Left lung (tissue), 10 donors: ENCODE measurements around the gene FBXO5. TPM values are rescaled to one million over a fixed set of nuclear protein-coding genes. Genes with fewer than 3 reads are reported as not detected.

Experiments used
- ATAC-seq: fragments of 200-7000 bp; cut with Tn5 transposase; one replicate; pipeline ENCODE4 v1.9.1; 2020; ENCODE audit warnings: moderate library complexity
- DNase-seq, 4 donors: peaks; one replicate each; pipeline ENCODE4 v3.0.0-alpha.2; 2013 to 2020
- H3K27ac ChIP-seq, 2 donors: fragments of 200-600 bp; sonication (generic) in 1 of 2; one replicate each; pipeline versions ENCODE4 v1.5.0 to v1.8.0; 2020 to 2021
- H3K27me3 ChIP-seq, 2 donors: fragments of 200-600 bp; sonication (generic) in 1 of 2; one replicate each; pipeline versions ENCODE4 v1.5.0 to v1.8.0; 2020 to 2021
- H3K36me3 ChIP-seq, 2 donors: fragments of 200-600 bp; sonication (generic) in 1 of 2; one replicate each; pipeline versions ENCODE4 v1.5.0 to v1.8.0; 2020 to 2021
- H3K4me1 ChIP-seq, 2 donors: fragments of 200-600 bp; one replicate each; pipeline ENCODE4 v1.8.0; 2021
- H3K4me3 ChIP-seq, 2 donors: fragments of 200-600 bp; sonication (generic) in 1 of 2; one replicate each; pipeline versions ENCODE4 v1.5.0 to v1.8.0; 2020 to 2021; ENCODE audit warnings: mild to moderate bottlenecking in 1 of 2
- H3K9me3 ChIP-seq, 2 donors: fragments of 200-600 bp; sonication (generic) in 1 of 2; one replicate each; pipeline versions ENCODE4 v1.5.0 to v1.8.0; 2020 to 2021
- intact Hi-C, 2 donors: fragments of 100-400 bp; cut with DNase I; formaldehyde crosslinking; loops; one replicate each; pipeline versions ENCODE4 v1.11.2 to v1.14.2; 2022
- polyA plus RNA-seq, 6 donors: library from polyadenylated mRNA; unstranded; fragments of 120-200 nt; gene quantifications; one replicate each; pipeline ENCODE4 v1.2.1, GENCODE V29; 2013; ENCODE audit not compliant: insufficient read length in 6 of 6
- total RNA-seq, 2 donors: library from RNA; stranded (reverse); fragmentation: NEBNext Ultra II Directional; extraction: Animal tissue kit (Norgen Biotek cat#: 25700); gene quantifications; one replicate each; pipeline ENCODE4 v1.2.1, GENCODE V29; 2021
- TF ChIP-seq, protein P1 (sequence below), 2 donors: fragments of 200-600 bp; sonication (generic) in 1 of 2; IDR thresholded peaks; one replicate each; pipeline versions ENCODE4 v1.5.0 to v1.8.0; 2021; ENCODE audit warnings: antibody characterized with exemption in 2 of 2
- donor health status: DM: no; HTN: yes; CAD: no.
- donor health status: DM: no; HTN: no; CAD: no.

The FBXO5 gene
- total and polyA plus RNA-seq, 8 donors = 6.4 to 38.2 (median 25.0) TPM

DNA sequence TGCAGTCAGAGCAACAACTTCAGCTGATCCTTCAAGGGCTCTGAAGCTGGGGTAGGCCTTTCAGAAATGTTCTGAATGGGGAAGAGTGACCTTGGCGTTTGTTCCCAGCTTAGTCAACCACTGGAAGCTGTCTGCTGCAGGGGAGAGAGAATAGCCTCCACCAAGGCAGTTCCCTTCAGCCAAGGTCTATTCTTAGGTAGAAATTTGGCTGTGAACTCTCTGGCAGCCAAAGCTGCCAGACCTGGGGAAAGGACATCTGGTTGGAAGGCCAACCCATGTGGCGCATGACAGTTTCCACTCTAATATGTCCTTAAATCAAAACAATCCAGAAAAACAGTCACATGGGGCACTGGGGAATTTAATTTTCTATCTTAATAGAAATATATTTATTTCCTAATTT is 60.1 kb downstream of the FBXO5 start:
- ATAC-seq = no peak
- TF ChIP-seq, protein P1, sequence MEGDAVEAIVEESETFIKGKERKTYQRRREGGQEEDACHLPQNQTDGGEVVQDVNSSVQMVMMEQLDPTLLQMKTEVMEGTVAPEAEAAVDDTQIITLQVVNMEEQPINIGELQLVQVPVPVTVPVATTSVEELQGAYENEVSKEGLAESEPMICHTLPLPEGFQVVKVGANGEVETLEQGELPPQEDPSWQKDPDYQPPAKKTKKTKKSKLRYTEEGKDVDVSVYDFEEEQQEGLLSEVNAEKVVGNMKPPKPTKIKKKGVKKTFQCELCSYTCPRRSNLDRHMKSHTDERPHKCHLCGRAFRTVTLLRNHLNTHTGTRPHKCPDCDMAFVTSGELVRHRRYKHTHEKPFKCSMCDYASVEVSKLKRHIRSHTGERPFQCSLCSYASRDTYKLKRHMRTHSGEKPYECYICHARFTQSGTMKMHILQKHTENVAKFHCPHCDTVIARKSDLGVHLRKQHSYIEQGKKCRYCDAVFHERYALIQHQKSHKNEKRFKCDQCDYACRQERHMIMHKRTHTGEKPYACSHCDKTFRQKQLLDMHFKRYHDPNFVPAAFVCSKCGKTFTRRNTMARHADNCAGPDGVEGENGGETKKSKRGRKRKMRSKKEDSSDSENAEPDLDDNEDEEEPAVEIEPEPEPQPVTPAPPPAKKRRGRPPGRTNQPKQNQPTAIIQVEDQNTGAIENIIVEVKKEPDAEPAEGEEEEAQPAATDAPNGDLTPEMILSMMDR (IDR thresholded peaks at IDR 0.05) = no peak

More for the DNA sequence above, 60.1 kb downstream of the FBXO5 start:
- Histone ChIP-seq H3K27ac (no peak overlapping the region), H3K4me1 (no peaks in the 10 kb centered on the region), H3K9me3 (no peaks in the 10 kb centered on the region), H3K4me3 (no peak overlapping the region), H3K27me3 (no peaks in the 10 kb centered on the region), H3K36me3 (no peaks in the 10 kb centered on the region)
- intact Hi-C loops = no loop called here
- DNase-seq = no peak

Other genes with a start within 250 kb of the FBXO5 start
- gene VIP, start 232.2 kb downstream of the FBXO5 start, total RNA-seq = 1 to 10 TPM in 1 of 2 donors, under 1 TPM in 1; 0.23 to 1.4 TPM
- 1 to 10 TPM; 2.3 to 3.8 (median 3.1) TPM for gene VIP, start 232.2 kb downstream of the FBXO5 start, polyA plus RNA-seq
- 10 to 100 TPM; 14.7 to 26.3 TPM for gene MTRF1L, start 19.7 kb upstream of the FBXO5 start, total RNA-seq
- gene MTRF1L, start 19.7 kb upstream of the FBXO5 start, polyA plus RNA-seq = 10 to 100 TPM; 18.8 to 26.8 (median 20.9) TPM
- under 1 TPM; 0.15 to 0.18 TPM for gene RGS17, start 148.2 kb upstream of the FBXO5 start, total RNA-seq
- 1 to 10 TPM; 2.2 to 2.7 (median 2.4) TPM for gene RGS17, start 148.2 kb upstream of the FBXO5 start, polyA plus RNA-seq